Naive thymus-derived CD4-positive, alpha-beta T cell (primary cell): ENCODE measurements around the gene GAD1. TPM values are rescaled to one million over a fixed set of nuclear protein-coding genes. Genes with fewer than 3 reads are reported as not detected.

Source experiments
- ATAC-seq: fragments of 150-1000 bp; cut with Tn5 transposase; 2 replicates; pipeline ENCODE4 v1.10.0; 2021; ENCODE audit warnings: mild to moderate bottlenecking, moderate library complexity
- CTCF ChIA-PET: fragments of 350-600 bp; sonication (Branson Sonifier 250); formaldehyde crosslinking; loops from one replicate; lab custom pipeline; 2021; ENCODE audit warnings: antibody characterized with exemption; lab: Charles Lee
- POLR2A ChIA-PET: fragments of 350-600 bp; sonication (Branson Sonifier 250); formaldehyde crosslinking; loops from one replicate; lab custom pipeline; 2021; ENCODE audit warnings: antibody characterized with exemption, inconsistent platforms; lab: Charles Lee
- DNase-seq, 9 donors: peaks; one replicate each; pipeline versions ENCODE4 v3.0.0 to v3.0.0-alpha.2; 2020 to 2022; ENCODE audit warnings: mixed read lengths in 1 of 9
- H3K27ac ChIP-seq: one replicate; pipeline ENCODE4 v1.7.0; 2013; ENCODE audit warnings: mild to moderate bottlenecking, low read depth, low read length, moderate library complexity
- H3K27me3 ChIP-seq, 2 donors: one replicate each; pipeline ENCODE4 v1.7.0; 2013; ENCODE audit warnings: low read length in 2 of 2, mild to moderate bottlenecking in 2 of 2, moderate library complexity in 2 of 2; ENCODE audit not compliant: control insufficient read depth in 2 of 2, insufficient read depth in 2 of 2
- H3K36me3 ChIP-seq, 3 experiments: 1 replicate in 2 of 3; 2 replicates in 1 of 3; pipeline ENCODE4 v1.7.0; 2013; ENCODE audit warnings: low read length in 3 of 3, mild to moderate bottlenecking in 3 of 3, moderate library complexity in 1 of 3; ENCODE audit not compliant: insufficient read depth in 3 of 3, control insufficient read depth in 2 of 3
- H3K4me1 ChIP-seq, 2 donors: one replicate each; pipeline ENCODE4 v1.7.0; 2013; ENCODE audit warnings: low read length in 2 of 2, mild to moderate bottlenecking in 2 of 2, moderate library complexity in 1 of 2; ENCODE audit not compliant: control insufficient read depth in 2 of 2, insufficient read depth in 2 of 2
- H3K4me3 ChIP-seq: 2 replicates; pipeline ENCODE4 v1.7.0; 2013; ENCODE audit warnings: mild to moderate bottlenecking, low read length
- H3K9me3 ChIP-seq, 3 experiments: 1 replicate in 2 of 3; 2 replicates in 1 of 3; pipeline ENCODE4 v1.7.0; 2013; ENCODE audit warnings: low read length in 3 of 3; ENCODE audit not compliant: control insufficient read depth in 2 of 3
- H3K27ac Mint-ChIP-seq, 9 donors: one replicate each; pipeline ENCODE4 v1.8.0; 2020 to 2022; ENCODE audit warnings: mixed read lengths in 9 of 9, mild to moderate bottlenecking in 8 of 9, moderate library complexity in 5 of 9, inconsistent platforms in 2 of 9
- H3K27me3 Mint-ChIP-seq, 5 donors: one replicate each; pipeline ENCODE4 v1.8.0; 2021 to 2022; ENCODE audit warnings: mixed read lengths in 5 of 5, mild to moderate bottlenecking in 1 of 5
- H3K36me3 Mint-ChIP-seq, 5 donors: one replicate each; pipeline ENCODE4 v1.8.0; 2020 to 2022; ENCODE audit warnings: mixed read lengths in 5 of 5, mild to moderate bottlenecking in 3 of 5, inconsistent platforms in 1 of 5
- H3K4me1 Mint-ChIP-seq, 7 donors: one replicate each; pipeline ENCODE4 v1.8.0; 2020 to 2022; ENCODE audit warnings: mixed read lengths in 7 of 7, mild to moderate bottlenecking in 3 of 7, inconsistent platforms in 1 of 7
- H3K4me3 Mint-ChIP-seq, 10 donors: one replicate each; pipeline ENCODE4 v1.8.0; 2020 to 2022; ENCODE audit warnings: mild to moderate bottlenecking in 10 of 10, mixed read lengths in 10 of 10, moderate library complexity in 6 of 10, inconsistent platforms in 2 of 10
- H3K9me3 Mint-ChIP-seq, 11 donors: one replicate each; pipeline ENCODE4 v1.8.0; 2020 to 2022; ENCODE audit warnings: mixed read lengths in 11 of 11, mild to moderate bottlenecking in 4 of 11, inconsistent platforms in 1 of 11, moderate library complexity in 1 of 11
- intact Hi-C, 2 donors: fragments of 100-400 bp; cut with micrococcal nuclease; formaldehyde crosslinking; loops; one replicate each; pipeline ENCODE4 v1.15.1; 2023
- polyA plus RNA-seq, 2 donors: library from polyadenylated mRNA; unstranded; fragments of 300-500 nt; fragmentation: Illumina TruSeq; gene quantifications; one replicate each; pipeline ENCODE4 v1.2.3, GENCODE V29; 2021
- total RNA-seq, 6 experiments: library from RNA in 5 of 6; stranded (reverse) in 5 of 6; gene quantifications; 1 replicate in 5 of 6; 2 replicates in 1 of 6; pipeline ENCODE4 v1.2.3 and lab custom pipeline; 2021 to 2026

Gene GAD1
- total and polyA plus RNA-seq, 7 experiments from 2014 or later: 3.6 TPM; not detected in 6

- no peaks in the 10 kb centered on the region for H3K36me3 ChIP-seq
- Mint-ChIP-seq H3K4me3 (no peak overlapping the region), H3K9me3 (peaks cover 0 to under 1% (median 0%) of the 10 kb centered on the region in 11 donors), H3K36me3 (peaks cover 0 to 8% (median 0%) of the 10 kb centered on the region in 5 donors), H3K27ac (no peak overlapping the region), H3K4me1 (peaks cover 0 to 19% (median 15%) of the 10 kb centered on the region in 7 donors), H3K27me3 (peaks cover 0 to 3% (median 0%) of the 10 kb centered on the region in 5 donors)
- POLR2A ChIA-PET: no interaction called here
- H3K4me1 ChIP-seq: no peaks in the 10 kb centered on the region
- intact Hi-C loops: no loop called here
- DNase-seq: no peak
- ATAC-seq: no peak
- H3K27ac ChIP-seq: no peak overlapping the region
- no peaks in the 10 kb centered on the region for H3K27me3 ChIP-seq
- CTCF ChIA-PET: no interaction called here
- H3K4me3 ChIP-seq: no peak overlapping the region
- no peaks in the 10 kb centered on the region for H3K9me3 ChIP-seq
Observed at GRCh38 chr2:170847716-170848115, 31.0 kb downstream of the GAD1 start.

GRCh38 chr2:170848587-170848986, 31.9 kb downstream of the GAD1 start:
- DNase-seq (no peak), ATAC-seq (no peak)
- no peak overlapping the region for H3K4me3 Mint-ChIP-seq

GRCh38 chr2:170850251-170850650, 33.6 kb downstream of the GAD1 start:
- ChIA-PET POLR2A (no interaction called here), CTCF (interaction anchor here (0.7 kb wide), 1 partner anchor 34 kb away, joined by 3 read pairs; no protein-coding TSS in a partner anchor)
- no peak for ATAC-seq
- no peak overlapping the region for H3K4me3 Mint-ChIP-seq
- Histone ChIP-seq H3K27ac (no peak overlapping the region), H3K4me3 (no peak overlapping the region), H3K27me3 (no peaks in the 10 kb centered on the region), H3K36me3 (no peaks in the 10 kb centered on the region), H3K4me1 (no peaks in the 10 kb centered on the region), H3K9me3 (no peaks in the 10 kb centered on the region)
- H3K4me1 Mint-ChIP-seq: peaks cover 0 to 3% (median 0%) of the 10 kb centered on the region in 7 donors
- H3K27ac Mint-ChIP-seq: no peak overlapping the region
- H3K36me3 Mint-ChIP-seq: peaks cover 0 to 6% (median 0%) of the 10 kb centered on the region in 5 donors
- DNase-seq: no peak
- peaks cover 0 to 3% (median 0%) of the 10 kb centered on the region in 5 donors for H3K27me3 Mint-ChIP-seq
- intact Hi-C loops: no loop called here
- no peaks in the 10 kb centered on the region for H3K9me3 Mint-ChIP-seq

More at GRCh38 chr2:170848587-170848986, 31.9 kb downstream of the GAD1 start:
- intact Hi-C loops: no loop called here
- Histone ChIP-seq H3K27ac (no peak overlapping the region), H3K4me1 (no peaks in the 10 kb centered on the region), H3K4me3 (no peak overlapping the region), H3K27me3 (no peaks in the 10 kb centered on the region), H3K9me3 (no peaks in the 10 kb centered on the region), H3K36me3 (no peaks in the 10 kb centered on the region)
- peaks cover 0 to 6% (median 0%) of the 10 kb centered on the region in 5 donors for H3K36me3 Mint-ChIP-seq
- ChIA-PET POLR2A (no interaction called here), CTCF (no interaction called here)
- H3K9me3 Mint-ChIP-seq: no peaks in the 10 kb centered on the region
- peaks cover 0 to 3% (median 0%) of the 10 kb centered on the region in 5 donors for H3K27me3 Mint-ChIP-seq
- H3K4me1 Mint-ChIP-seq: peaks cover 0 to 11% (median 6%) of the 10 kb centered on the region in 7 donors
- H3K27ac Mint-ChIP-seq: no peak overlapping the region

- H3K27ac Mint-ChIP-seq: no peak overlapping the region
- peaks cover 0 to 6% (median 0%) of the 10 kb centered on the region in 5 donors for H3K36me3 Mint-ChIP-seq
- H3K27me3 ChIP-seq: no peaks in the 10 kb centered on the region
- CTCF ChIA-PET: no interaction called here
- H3K4me1 Mint-ChIP-seq: no peaks in the 10 kb centered on the region
- DNase-seq (no peak), ATAC-seq (no peak)
- intact Hi-C loops: no loop called here
- no peaks in the 10 kb centered on the region for H3K36me3 ChIP-seq
- peaks cover 0 to 1% (median 0%) of the 10 kb centered on the region in 5 donors for H3K27me3 Mint-ChIP-seq
- H3K9me3 ChIP-seq: no peaks in the 10 kb centered on the region
- no peaks in the 10 kb centered on the region for H3K4me1 ChIP-seq
- H3K4me3 ChIP-seq: no peak overlapping the region
- no peak overlapping the region for H3K27ac ChIP-seq
- POLR2A ChIA-PET: interaction anchor here (0.5 kb wide), 1 partner anchor 414 kb away, joined by 3 read pairs; no protein-coding TSS in a partner anchor
- peaks cover 0 to under 1% (median 0%) of the 10 kb centered on the region in 11 donors for H3K9me3 Mint-ChIP-seq
- no peak overlapping the region for H3K4me3 Mint-ChIP-seq
Observed at GRCh38 chr2:170851635-170852034, 34.9 kb downstream of the GAD1 start.

- Mint-ChIP-seq H3K27me3 (peaks cover 0 to 8% (median 0%) of the 10 kb centered on the region in 5 donors), H3K36me3 (peaks cover 0 to 3% (median 0%) of the 10 kb centered on the region in 5 donors), H3K27ac (no peak overlapping the region), H3K4me1 (no peaks in the 10 kb centered on the region), H3K9me3 (peaks cover 0 to 7% (median 0%) of the 10 kb centered on the region in 11 donors), H3K4me3 (no peak overlapping the region)
- ATAC-seq (no peak), DNase-seq (no peak)
- POLR2A ChIA-PET: no interaction called here
- Histone ChIP-seq H3K36me3 (no peaks in the 10 kb centered on the region), H3K27me3 (no peaks in the 10 kb centered on the region), H3K9me3 (no peaks in the 10 kb centered on the region), H3K4me1 (no peaks in the 10 kb centered on the region), H3K27ac (no peak overlapping the region), H3K4me3 (no peak overlapping the region)
- intact Hi-C loops: no loop called here
- CTCF ChIA-PET: no interaction called here
Observed at GRCh38 chr2:170856066-170856465, 39.4 kb downstream of the GAD1 start.

- Mint-ChIP-seq H3K9me3 (no peaks in the 10 kb centered on the region), H3K36me3 (no peaks in the 10 kb centered on the region), H3K4me1 (no peaks in the 10 kb centered on the region), H3K4me3 (no peak overlapping the region), H3K27ac (no peak overlapping the region), H3K27me3 (peaks cover 0 to 15% (median 4%) of the 10 kb centered on the region in 5 donors)
- no peak overlapping the region for H3K27ac ChIP-seq
- H3K27me3 ChIP-seq: no peaks in the 10 kb centered on the region
- DNase-seq (no peak), ATAC-seq (no peak)
- intact Hi-C loops: no loop called here
- CTCF ChIA-PET: interaction anchor here (0.6 kb wide), 1 partner anchor 11 kb away, joined by 3 read pairs; no protein-coding TSS in a partner anchor
- no peak overlapping the region for H3K4me3 ChIP-seq
- POLR2A ChIA-PET: interaction anchor here (0.6 kb wide), 1 partner anchor 88 kb away, joined by 3 read pairs; no protein-coding TSS in a partner anchor
- no peaks in the 10 kb centered on the region for H3K36me3 ChIP-seq
- no peaks in the 10 kb centered on the region for H3K9me3 ChIP-seq
- H3K4me1 ChIP-seq: no peaks in the 10 kb centered on the region
Observed at GRCh38 chr2:170862286-170862902, 45.7 kb downstream of the GAD1 start.

- CTCF ChIA-PET: no interaction called here
- ATAC-seq (no peak), DNase-seq (no peak)
- intact Hi-C loops: no loop called here
- Mint-ChIP-seq H3K4me3 (no peak overlapping the region), H3K27ac (no peak overlapping the region), H3K4me1 (no peaks in the 10 kb centered on the region), H3K36me3 (no peaks in the 10 kb centered on the region), H3K27me3 (peaks cover 0 to 15% (median 4%) of the 10 kb centered on the region in 5 donors), H3K9me3 (no peaks in the 10 kb centered on the region)
- Histone ChIP-seq H3K4me1 (no peaks in the 10 kb centered on the region), H3K9me3 (no peaks in the 10 kb centered on the region), H3K27ac (no peak overlapping the region), H3K4me3 (no peak overlapping the region), H3K27me3 (no peaks in the 10 kb centered on the region), H3K36me3 (no peaks in the 10 kb centered on the region)
- POLR2A ChIA-PET: no interaction called here
Observed at GRCh38 chr2:170863087-170863486, 46.4 kb downstream of the GAD1 start.
